GM11168 (cell line): ENCODE measurements around the gene EYA3.

Source experiments
- in situ Hi-C: fragments of 300-500 bp; cut with MboI; formaldehyde crosslinking; loops from one replicate; pipeline ENCODE4 v1.12.0; 2022; ENCODE audit warnings: low sequenced_read_pairs; ENCODE audit not compliant: unreplicated experiment

EYA3 gene

GRCh38 chr1:28114844-28115243 is 26.4 kb upstream of the EYA3 start:
- in situ Hi-C loops: no loop called here

DNA sequence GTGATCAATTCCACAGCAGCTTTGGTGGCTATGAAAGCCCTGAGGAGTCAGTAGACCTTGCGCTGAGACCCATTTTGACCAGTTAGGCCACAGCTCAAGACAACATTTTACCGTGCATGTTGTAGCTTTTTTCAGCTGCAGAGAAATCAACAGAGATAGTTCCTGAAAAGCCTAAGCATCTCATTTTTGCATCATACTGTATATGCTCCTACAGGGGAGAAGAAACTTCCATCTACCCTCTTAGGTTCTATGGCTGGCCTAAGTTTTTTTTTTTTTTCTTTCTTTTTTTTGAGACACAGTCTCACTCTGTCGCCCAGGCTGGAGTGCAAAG is 24.8 kb upstream of the EYA3 start:
- in situ Hi-C loops: no loop called here

DNA sequence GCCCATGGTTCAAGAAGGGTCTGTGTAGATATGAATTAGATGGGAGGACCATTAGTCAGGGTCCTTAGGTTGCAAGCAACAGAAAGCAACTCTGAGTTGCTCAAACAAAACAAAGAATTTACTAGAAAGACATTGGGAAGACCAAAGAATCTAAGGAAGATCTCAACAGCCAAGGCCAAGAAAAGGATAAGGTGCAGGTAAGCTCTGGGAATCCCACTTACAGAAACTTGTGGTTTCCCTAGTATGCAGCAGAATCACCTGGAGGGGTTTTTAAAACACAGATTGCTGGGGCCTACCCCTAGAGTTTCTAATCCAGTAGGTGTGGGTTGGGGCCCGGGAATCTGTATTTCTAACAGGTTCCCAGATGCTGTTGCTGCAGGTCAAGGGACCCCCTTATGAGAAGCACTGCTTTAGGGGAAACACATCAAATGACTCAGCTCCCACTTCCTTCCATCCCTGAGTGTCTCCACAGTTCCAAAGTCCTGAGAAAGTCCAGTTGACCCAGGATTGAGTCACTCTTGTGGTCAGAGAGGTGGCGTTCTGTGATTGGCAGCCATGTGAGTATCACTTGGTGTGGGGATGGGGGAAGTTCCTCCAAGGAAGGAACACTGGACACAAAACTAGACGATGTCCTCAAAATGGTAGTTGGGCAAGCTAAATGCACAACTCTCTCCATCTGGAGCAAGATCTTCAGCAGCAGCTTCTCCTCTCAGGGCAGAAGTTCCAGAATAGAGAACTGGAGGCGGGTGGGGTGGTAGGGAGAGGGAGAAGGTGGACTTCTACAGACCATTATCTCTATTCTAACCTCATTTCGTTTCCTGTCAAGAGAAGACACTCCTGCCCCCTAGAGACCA is 24.2 kb upstream of the EYA3 start:
- in situ Hi-C loops: no loop called here

- in situ Hi-C loops: no loop called here
These were observed 22.7 kb upstream of the EYA3 start for GRCh38 chr1:28111157-28111556.

GRCh38 chr1:28110555-28110954 is 22.1 kb upstream of the EYA3 start:
- in situ Hi-C loops: no loop called here

DNA sequence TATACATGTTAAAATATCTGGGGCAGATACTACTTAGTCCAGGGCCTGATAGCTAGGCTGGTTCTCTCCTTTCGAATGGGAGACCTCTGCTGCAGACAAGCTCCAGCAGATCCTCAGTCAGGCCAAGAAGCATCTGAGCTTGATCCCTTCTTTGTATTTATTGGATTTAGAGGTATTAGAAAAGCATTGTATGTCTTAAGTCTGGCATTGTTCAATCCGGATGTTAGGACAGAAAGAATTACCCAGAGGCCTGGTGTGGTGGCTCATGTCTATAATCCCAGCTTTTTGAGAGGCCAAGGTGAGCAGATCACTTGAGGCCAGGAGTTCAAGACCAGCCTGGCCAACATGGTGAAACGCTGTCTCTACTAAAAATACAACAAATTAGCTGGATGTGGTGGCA is 21.2 kb upstream of the EYA3 start:
- in situ Hi-C loops: no loop called here

DNA sequence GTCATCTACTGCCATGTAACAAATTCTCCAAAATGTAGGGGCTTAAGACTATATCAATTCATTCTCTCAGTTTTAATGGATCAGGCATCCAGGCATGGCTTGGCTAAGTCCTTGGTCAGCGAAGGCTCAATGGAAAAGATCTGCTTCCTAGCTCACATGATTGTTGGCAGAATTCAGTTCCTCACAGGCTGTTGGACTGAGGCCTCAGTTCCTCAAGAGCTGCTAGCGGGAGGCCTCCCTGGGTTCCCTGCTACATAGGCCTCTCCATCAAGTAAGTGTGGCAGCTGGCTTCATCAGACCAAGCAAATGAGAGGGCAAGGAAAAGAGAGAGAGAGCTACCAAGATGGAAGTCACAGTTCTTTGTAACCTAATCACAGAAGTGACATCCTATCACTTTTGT is 19.6 kb upstream of the EYA3 start:
- in situ Hi-C loops: no loop called here

DNA sequence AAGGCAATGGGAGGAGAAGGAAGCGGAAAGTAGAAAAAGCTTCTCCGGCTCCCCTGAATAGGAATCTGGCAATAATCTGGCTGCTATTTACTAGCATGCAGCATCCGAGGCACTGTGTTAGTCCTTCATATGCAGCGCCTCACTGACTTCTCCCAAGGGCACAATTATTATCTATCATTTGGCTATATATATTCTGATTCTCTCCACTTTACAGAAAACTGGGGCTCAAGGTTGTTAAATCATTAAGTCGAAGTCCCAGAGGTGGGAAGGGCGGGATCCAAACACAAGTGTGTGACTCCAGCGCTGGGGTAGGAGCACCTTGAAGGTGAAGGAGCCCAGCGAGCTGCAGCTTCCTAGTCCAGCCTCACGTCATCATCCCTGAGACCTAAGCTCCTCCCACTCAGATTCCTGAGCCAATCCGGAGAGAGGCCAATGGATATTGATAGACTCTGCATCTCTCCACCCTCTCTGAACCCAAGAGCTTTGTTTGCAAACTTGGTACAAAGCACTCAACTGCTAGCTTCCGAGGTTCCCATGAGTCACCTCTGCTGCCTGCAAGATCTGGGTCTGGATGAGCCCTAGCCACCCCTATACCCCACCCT is 16.6 kb upstream of the EYA3 start:
- in situ Hi-C loops: no loop called here

GRCh38 chr1:28102189-28102588 is 13.8 kb upstream of the EYA3 start:
- in situ Hi-C loops: no loop called here

DNA sequence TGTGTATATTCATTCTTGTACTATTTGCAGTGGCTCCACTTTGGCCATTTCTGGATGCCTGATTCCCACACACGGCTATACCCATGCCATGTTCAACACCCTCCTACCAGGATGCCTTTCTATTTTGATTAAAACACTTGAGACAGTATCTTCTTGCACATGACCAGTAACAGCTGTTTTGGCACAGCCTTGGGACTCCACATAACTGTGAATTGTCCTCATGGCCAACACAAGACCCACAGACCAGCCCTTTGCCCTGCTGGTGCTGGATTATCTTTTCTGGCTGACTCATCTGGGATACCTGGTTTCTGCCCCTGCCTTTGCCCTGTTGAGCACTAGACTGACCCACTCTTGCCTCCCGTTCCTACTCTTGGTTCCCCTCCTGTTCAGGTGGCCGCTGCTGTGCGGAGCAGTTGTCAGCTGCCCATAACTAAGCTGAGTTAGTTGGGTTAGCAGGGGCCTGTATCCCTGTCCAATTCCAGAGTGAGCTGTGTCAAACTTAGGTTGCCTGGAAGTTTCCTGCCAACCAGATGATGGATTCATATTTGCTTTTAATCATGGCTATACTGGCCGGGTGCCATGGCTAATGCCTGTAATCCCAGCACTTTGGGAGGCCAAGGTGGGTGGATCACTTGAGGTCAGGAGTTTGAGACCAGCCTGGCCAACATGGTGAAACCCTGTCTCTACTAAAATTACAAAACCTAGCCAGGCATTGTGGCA is 10.8 kb upstream of the EYA3 start:
- in situ Hi-C loops: no loop called here

DNA sequence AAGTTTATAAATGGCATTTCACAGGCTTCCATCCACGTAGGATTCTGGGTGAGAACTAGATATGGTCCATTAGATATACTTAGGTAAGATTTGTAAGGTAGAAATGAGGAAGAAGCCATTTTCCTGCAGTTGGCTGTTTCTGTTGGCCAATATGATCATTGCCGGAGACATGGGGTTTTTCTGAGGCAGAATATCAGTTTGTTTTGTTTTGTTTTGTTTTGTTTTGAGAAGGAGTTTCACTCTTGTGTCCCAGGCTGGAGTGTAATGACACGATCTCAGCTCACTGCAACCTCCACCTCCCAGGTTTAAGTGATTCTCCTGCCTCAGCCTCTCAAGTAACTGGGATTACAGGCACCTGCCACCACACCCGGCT is 8.7 kb upstream of the EYA3 start:
- in situ Hi-C loops: no loop called here

- in situ Hi-C loops: no loop called here
These were observed 8.0 kb upstream of the EYA3 start for GRCh38 chr1:28096210-28097099.

GRCh38 chr1:28091043-28091781 is 2.8 kb upstream of the EYA3 start:
- in situ Hi-C loops: loop anchor here (5.0 kb wide), 1 partner anchor 116 kb away; no protein-coding TSS in a partner anchor

DNA sequence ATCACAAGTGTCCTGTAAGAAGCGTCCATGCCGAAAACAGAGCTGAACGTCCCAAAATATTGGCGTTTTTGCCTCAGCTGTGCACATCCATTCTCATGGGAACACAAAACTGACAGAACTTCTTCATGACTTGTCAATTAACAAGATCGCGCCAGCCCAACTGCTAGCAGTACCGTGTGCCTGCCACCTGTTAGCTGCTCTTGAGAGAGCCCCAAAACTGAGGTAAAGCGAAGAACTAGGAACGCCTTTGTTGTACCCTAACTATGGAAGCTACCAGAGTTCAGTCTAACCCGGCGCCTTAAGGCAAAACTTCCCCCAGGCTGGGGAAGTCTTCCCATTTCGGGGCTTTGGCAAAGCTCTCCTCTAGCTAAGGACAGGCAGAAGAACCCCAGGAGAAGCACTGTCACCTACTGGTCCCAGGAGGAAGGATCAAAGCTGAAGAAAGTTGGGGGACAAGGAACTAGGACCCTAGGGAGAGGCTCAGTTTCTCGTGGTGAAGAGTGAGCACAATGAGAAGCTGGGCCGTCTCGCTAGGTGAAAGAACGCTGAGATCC is 719 bp downstream of the EYA3 start:
- in situ Hi-C loops: no loop called here

DNA sequence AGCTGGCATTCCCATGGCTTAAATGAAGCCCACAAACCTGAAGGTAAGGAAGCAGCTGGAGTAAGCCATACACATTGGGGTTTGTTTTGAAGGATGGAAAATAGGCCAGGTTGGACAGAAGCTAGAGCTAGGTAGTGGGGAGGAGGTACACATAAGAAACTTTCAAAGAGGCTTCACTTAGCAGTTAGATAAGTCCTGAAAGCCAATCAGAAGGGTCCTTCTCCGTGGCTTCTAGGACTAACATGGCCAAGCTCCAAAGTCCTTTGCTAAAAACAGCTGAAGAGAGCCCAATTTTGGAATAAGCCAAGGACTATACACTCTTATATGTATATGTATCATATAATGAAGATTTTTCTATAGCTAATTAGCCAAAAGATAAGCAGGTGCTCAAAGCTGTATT is 1.8 kb downstream of the EYA3 start:
- in situ Hi-C loops: no loop called here

- in situ Hi-C loops: no loop called here
These were observed 3.3 kb downstream of the EYA3 start for GRCh38 chr1:28085129-28085528.

DNA sequence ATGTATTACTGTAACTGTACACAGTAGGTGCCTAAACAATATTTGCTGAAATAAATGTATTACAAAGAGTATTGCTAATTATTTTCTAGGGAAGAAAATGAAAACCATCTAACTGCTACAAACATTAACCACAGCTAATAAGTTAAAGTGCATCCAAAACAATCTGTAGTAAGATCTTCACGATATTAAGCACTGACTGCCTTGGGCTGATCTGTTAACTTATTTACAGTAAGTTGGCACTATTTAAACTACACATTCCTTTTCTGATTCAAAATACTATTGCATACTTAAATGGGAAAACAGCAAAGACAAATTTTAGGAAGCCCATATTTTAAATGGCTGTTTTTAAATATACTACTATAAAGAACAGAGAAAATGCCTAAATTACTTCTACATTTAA is 4.5 kb downstream of the EYA3 start:
- in situ Hi-C loops: no loop called here

DNA sequence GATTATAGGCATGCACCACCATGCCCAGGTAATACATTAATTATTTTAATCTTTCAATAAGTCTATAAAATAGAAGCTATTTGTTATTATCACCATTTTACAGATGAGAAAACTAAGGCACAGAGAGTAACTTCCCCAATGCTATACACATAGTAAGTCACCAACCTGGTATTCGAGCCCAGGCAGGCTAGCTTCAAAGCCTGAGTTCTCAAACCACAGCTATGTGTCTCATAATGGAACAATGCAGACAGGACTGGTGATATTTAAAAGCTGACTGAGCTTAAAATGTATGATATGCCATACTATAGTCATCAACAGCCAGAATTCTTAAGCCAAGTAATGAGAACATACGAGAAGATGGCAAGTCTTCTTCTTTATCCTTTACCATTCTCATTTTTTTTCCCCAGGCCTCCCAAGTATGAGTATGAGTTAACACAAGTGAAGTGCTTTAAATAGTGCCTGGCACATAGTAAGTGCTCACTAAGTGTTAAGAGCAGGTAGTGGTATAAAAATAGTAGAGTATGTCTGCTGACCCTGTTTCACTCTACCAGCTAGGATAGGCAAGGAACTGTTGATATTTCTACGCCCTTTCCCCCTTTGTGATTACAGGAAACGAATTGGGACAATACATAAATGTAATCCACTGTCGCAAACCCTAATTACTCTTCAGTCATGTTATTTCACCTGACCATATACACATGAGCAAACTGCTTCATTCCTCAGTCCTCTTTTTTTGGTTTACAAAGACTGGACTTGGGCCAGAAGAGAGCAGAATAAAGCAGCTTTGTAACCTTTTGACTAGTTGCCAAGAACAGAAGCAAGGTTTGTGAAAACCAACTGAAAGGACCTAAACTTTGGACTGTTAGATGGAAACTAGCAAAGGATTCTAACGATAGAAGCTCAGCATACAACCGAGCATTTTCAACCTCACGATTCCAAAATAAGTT is 9.5 kb downstream of the EYA3 start:
- in situ Hi-C loops: no loop called here
